ENCODE measurements around the gene COTL1. TPM values are rescaled to one million over a fixed set of nuclear protein-coding genes. Genes with fewer than 3 reads are reported as not detected.
"Not testable (repeated sequence)": the region's sequence is repeated elsewhere in the genome, so short reads cannot be mapped to it uniquely, and the experiment has no call there.

The COTL1 gene
- total RNA-seq, 4 donors from 2014 or later = 34.5 to 42.9 (median 40.7) TPM

DNA sequence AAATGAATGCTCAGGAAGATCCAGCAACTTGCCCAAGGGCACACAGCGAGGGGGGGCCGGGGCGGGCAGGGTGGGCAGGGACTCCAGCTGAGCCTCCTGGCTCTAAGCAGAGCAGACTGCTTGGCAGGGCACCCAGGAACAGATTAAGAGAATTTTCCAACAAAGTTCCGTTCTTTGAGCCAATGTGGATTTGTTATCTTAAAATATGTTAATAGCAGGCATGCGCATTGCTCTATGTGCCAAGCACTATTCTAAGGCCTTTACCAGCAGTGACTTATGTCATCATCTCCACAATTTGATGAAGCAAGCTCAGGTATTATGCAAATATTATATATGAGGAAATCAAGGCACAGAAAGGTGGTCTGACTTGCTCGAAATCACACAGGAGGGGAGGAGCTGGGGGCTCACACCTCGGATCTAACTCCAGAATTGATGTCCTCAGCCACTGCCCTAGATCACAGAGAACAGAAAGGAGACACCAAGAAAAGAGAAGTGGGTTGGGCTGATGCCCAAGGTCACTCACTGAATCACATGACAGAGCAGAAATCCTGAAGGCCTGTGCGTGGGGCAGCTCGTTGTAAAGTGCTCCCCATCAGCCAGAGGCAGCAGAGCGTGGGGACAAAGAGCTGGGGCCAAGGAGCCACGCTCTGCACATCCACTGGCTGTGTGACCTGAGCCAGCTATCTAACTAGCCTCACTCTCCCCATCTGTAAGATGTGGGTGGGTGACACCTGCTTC, 90.2 kb downstream of the COTL1 start:
- Histone ChIP-seq H3K27me3 (no peaks in the 10 kb centered on the region), H3K9me3 (no peaks in the 10 kb centered on the region), H3K27ac (replicated peaks in 1 of 4) (peak overlapping the region; percentile 76 to 81 (median 78)), H3K4me3 (peak overlapping the region; percentile 16 to 40 (median 34)), H3K36me3 (no peaks in the 10 kb centered on the region), H3K4me1 (peaks cover 35 to 46% (median 43%) of the 10 kb centered on the region in 4 donors)
- WGBS = 55% methylated on average over 11 of the region's 11 CpGs
- TF ChIP-seq EP300 (IDR thresholded peaks at IDR 0.05) (no peak), POLR2A (IDR thresholded peaks at IDR 0.05; ENCODE audit: low read depth) (no peak), POLR2AphosphoS5 (IDR thresholded peaks at IDR 0.05) (no peak)
- intact Hi-C loops (cut with DNase I) = no loop called here
- DNase-seq (ENCODE audit: extremely low spot score) = no peak

DNA sequence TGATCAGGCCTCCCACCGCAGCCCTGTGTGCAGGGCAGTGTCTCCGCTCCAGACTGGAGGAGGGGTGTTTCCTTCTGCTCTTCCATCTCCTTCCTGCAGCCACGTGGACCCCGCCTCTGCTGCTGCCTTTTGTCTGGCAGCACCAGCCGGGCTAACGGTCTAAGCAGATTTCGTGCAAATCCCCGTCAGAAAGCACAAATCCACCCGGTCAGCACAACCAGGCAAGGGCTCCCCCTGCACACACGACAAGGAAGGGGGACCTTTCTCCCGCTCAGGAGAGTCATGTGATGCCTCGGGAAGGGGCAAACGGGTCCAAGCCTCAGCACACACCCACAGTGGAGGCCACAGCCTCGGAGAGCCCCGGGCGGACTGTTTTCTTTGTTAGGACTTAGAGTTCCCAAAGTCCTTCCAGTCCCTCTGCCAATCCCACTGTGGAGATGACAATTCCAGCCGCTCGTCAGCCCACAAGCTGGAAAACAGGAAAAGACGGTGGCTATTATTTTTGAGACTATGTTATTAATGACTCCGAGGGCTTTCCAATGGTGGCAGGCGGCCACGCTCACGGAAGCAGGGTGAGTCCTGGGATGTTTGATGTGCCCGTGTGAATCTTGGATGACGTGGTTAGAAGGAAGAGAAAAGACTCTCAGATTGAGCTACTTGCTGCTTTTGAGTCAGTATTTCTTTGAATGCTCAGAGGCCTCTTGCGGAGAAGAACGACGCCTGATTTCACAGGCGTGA, 90.9 kb downstream of the COTL1 start:
- TF ChIP-seq POLR2AphosphoS5 (IDR thresholded peaks at IDR 0.05) = peak; percentile 8 to 33
- TF ChIP-seq, protein P1, sequence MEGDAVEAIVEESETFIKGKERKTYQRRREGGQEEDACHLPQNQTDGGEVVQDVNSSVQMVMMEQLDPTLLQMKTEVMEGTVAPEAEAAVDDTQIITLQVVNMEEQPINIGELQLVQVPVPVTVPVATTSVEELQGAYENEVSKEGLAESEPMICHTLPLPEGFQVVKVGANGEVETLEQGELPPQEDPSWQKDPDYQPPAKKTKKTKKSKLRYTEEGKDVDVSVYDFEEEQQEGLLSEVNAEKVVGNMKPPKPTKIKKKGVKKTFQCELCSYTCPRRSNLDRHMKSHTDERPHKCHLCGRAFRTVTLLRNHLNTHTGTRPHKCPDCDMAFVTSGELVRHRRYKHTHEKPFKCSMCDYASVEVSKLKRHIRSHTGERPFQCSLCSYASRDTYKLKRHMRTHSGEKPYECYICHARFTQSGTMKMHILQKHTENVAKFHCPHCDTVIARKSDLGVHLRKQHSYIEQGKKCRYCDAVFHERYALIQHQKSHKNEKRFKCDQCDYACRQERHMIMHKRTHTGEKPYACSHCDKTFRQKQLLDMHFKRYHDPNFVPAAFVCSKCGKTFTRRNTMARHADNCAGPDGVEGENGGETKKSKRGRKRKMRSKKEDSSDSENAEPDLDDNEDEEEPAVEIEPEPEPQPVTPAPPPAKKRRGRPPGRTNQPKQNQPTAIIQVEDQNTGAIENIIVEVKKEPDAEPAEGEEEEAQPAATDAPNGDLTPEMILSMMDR (IDR thresholded peaks at IDR 0.05) = no peak
- intact Hi-C loops (cut with DNase I) = no loop called here

DNA sequence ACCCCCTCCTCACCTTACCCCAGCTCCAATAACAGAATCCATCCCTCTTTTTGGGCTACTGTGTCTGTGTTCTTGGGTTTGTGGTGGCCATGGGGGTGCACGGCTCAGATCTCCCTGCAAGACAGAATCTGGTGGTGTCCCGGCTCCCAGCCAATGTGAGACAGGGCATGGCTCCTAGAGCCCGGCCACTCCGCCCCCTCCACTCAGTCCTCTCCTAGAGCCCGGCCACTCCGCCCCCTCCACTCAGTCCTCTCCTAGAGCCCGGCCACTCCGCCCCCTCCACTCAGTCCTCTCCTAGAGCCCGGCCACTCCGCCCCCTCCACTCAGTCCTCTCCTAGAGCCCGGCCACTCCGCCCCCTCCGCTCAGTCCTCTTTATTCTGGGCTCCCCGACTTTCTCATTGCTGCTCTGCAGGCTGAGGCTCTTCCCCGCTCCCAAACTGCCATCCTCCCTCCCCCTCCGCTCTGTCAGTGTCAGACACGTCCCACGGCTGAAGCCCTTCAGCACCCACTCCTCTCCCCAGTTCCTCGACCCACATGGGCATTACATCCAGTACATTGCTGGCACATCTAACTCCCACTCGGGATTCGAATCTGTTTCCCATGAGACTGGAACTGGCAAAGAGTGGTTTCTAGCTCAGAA, 92.8 kb downstream of the COTL1 start:
- H3K4me1 ChIP-seq = peaks cover 16 to 29% (median 26%) of the 10 kb centered on the region in 4 donors
- H3K4me3 ChIP-seq; DNase-seq (ENCODE audit: extremely low spot score); H3K36me3 ChIP-seq; H3K27me3 ChIP-seq; H3K27ac ChIP-seq (replicated peaks in 1 of 4); H3K9me3 ChIP-seq; intact Hi-C loops (cut with DNase I): not testable (repeated sequence)
- 81% methylated on average over 21 of the region's 21 CpGs for WGBS

More for the DNA sequence above, 90.9 kb downstream of the COTL1 start:
- WGBS = 17% methylated on average over 21 of the region's 29 CpGs
- H3K27ac ChIP-seq (replicated peaks in 1 of 4) = peak overlapping the region; percentile 76 to 81 (median 78)
- peaks cover 28 to 39% (median 36%) of the 10 kb centered on the region in 4 donors for H3K4me1 ChIP-seq
- H3K27me3 ChIP-seq = no peaks in the 10 kb centered on the region
- peak overlapping the region; percentile 16 to 40 (median 34) for H3K4me3 ChIP-seq
- H3K9me3 ChIP-seq = no peaks in the 10 kb centered on the region
- no peaks in the 10 kb centered on the region for H3K36me3 ChIP-seq
- DNase-seq (ENCODE audit: extremely low spot score) = no peak

DNA sequence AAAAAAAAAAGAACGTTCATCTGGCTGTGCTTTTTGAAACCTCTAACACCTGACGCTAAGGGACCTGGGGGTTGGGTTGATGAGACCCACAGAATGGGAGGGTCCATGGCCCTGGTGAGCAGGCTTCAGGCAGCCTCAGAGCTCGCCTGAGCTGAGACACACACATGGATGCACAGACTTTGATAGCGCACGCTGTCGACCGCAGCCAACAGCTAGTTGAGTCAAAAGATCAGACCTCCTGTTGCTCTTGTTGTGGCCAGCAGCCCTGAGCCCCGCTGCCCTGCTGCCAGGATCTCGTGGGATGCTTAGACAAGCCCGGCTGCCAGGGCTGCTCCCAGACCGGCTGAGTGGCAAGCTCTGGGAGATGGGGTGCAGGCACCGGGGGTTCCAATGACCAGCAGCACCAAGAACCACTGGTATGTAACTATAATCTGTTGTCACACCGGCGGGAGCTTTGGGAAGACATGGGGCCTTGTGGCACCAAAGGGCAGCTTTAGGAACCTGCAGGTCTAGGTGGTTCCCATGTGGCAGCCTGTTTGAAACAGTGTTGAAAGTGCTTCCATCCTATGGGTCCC, 93.4 kb downstream of the COTL1 start:
- Histone ChIP-seq H3K4me1 (peaks cover 16 to 29% (median 26%) of the 10 kb centered on the region in 4 donors), H3K27ac (replicated peaks in 1 of 4) (no peak overlapping the region), H3K9me3 (no peaks in the 10 kb centered on the region), H3K27me3 (no peaks in the 10 kb centered on the region), H3K4me3 (no peak overlapping the region), H3K36me3 (no peaks in the 10 kb centered on the region)
- no peak for TF ChIP-seq POLR2AphosphoS5 (IDR thresholded peaks at IDR 0.05)
- no peak for TF ChIP-seq EP300 (IDR thresholded peaks at IDR 0.05)
- intact Hi-C loops (cut with DNase I) = no loop called here
- DNase-seq (ENCODE audit: extremely low spot score) = no peak
- 93% methylated on average over 3 of the region's 14 CpGs for WGBS

DNA sequence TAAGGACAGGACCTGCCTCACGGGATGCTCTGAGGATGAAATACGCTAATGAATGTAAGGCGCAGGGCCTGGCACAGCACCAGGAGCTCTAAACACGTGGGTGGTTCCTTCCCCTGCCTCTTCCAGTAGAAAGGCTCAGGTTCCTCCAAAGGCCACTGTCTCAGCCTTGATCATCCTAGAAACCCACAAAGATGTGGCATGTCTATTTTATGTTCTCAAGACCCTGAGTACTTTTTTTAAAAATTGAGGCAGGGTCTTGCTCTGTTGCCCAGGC, 96.4 kb downstream of the COTL1 start:
- no peaks in the 10 kb centered on the region for H3K36me3 ChIP-seq
- no peak for DNase-seq (ENCODE audit: extremely low spot score)
- 74% methylated on average over 4 of the region's 4 CpGs for WGBS
- H3K4me1 ChIP-seq = peaks cover under 1 to 8% (median 6%) of the 10 kb centered on the region in 4 donors
- H3K27ac ChIP-seq (replicated peaks in 1 of 4) = no peak overlapping the region
- H3K9me3 ChIP-seq = no peaks in the 10 kb centered on the region
- H3K27me3 ChIP-seq = no peaks in the 10 kb centered on the region
- TF ChIP-seq POLR2A (IDR thresholded peaks at IDR 0.05; ENCODE audit: low read depth) (no peak), POLR2AphosphoS5 (IDR thresholded peaks at IDR 0.05) (no peak)
- intact Hi-C loops (cut with DNase I) = no loop called here
- H3K4me3 ChIP-seq = no peak overlapping the region

DNA sequence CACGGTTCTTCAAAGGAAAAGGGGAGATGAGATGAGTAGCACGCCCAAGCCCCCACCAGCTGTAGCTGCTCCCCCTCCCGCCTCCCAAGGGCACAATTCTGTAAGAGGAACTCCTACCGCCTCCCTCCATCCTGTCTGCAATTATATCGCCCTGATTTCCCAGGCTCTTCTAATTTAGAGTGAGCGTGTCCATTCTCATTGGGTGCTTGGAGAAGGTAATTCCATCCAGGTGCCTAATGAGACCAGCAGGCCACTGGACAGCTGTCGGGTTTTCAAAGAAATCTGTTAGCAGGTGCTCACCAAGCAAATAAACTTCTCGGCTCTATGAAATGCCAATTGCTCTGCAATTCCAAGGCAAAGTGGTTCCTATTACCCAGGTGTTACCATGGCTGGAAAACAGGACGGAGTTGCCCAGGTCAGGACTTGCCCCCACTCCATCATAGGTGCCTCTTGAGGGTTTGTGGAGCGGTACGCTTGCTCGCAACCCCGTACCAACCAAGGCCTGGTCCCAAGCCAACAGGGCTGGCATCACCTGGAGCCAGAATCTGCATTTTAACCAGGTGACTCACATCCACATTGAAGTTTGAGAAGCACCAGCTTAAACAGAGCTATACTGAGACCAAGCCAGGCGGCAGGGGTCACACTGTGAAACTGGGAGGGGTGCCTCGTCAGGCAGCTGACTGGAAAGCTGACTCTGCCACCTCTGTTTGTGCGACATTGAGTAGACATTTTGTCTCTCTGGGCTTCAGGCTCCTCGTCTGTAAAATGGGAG, 97.0 kb downstream of the COTL1 start:
- TF ChIP-seq POLR2A (IDR thresholded peaks at IDR 0.05; ENCODE audit: low read depth) (no peak), EP300 (IDR thresholded peaks at IDR 0.05) (no peak), POLR2AphosphoS5 (IDR thresholded peaks at IDR 0.05) (no peak)
- TF ChIP-seq, protein P1 (IDR thresholded peaks at IDR 0.05) = no peak
- 65% methylated on average over 17 of the region's 17 CpGs for WGBS
- Histone ChIP-seq H3K4me3 (no peak overlapping the region), H3K36me3 (no peaks in the 10 kb centered on the region), H3K9me3 (no peaks in the 10 kb centered on the region), H3K27ac (replicated peaks in 1 of 4) (no peak overlapping the region), H3K27me3 (no peaks in the 10 kb centered on the region), H3K4me1 (peaks cover 0 to 7% (median 2%) of the 10 kb centered on the region in 4 donors)
- no peak for DNase-seq (ENCODE audit: extremely low spot score)
- intact Hi-C loops (cut with DNase I) = no loop called here
